ENCODE measurements around the gene EMILIN3. TPM values are rescaled to one million over a fixed set of nuclear protein-coding genes. Genes with fewer than 3 reads are reported as not detected.

The EMILIN3 gene
- total RNA-seq, 1 donor from 2014 or later: 4.2 TPM

GRCh38 chr20:41363601-41364000 is 3.0 kb downstream of the EMILIN3 start:
- Histone ChIP-seq H3K9me3 (replicated peaks) (no peaks in the 10 kb centered on the region), H3K36me3 (no peaks in the 10 kb centered on the region), H3K4me3 (no peak overlapping the region), H3K4me1 (peaks cover 60% of the 10 kb centered on the region), H3K27me3 (ENCODE audit: low read depth) (peaks cover 41% of the 10 kb centered on the region), H3K27ac (replicated peaks) (no peak overlapping the region)
- no peak for DNase-seq
- intact Hi-C loops (cut with micrococcal nuclease): no loop called here
- TF ChIP-seq CTCF (IDR thresholded peaks at IDR 0.05; ENCODE audit: borderline replicate concordance): no peak

GRCh38 chr20:41362748-41363140 is 3.9 kb downstream of the EMILIN3 start:
- intact Hi-C loops (cut with micrococcal nuclease): no loop called here
- DNase-seq: no peak
- peaks cover 4% of the 10 kb centered on the region for H3K36me3 ChIP-seq
- no peaks in the 10 kb centered on the region for H3K9me3 ChIP-seq (replicated peaks)
- peaks cover 35% of the 10 kb centered on the region for H3K27me3 ChIP-seq (ENCODE audit: low read depth)
- no peak for TF ChIP-seq CTCF (IDR thresholded peaks at IDR 0.05; ENCODE audit: borderline replicate concordance)
- H3K27ac ChIP-seq (replicated peaks): no peak overlapping the region
- no peak overlapping the region for H3K4me3 ChIP-seq
- H3K4me1 ChIP-seq: peaks cover 67% of the 10 kb centered on the region

- peaks cover 28% of the 10 kb centered on the region for H3K27me3 ChIP-seq (ENCODE audit: low read depth)
- no peak for DNase-seq
- no peaks in the 10 kb centered on the region for H3K9me3 ChIP-seq (replicated peaks)
- H3K4me3 ChIP-seq: no peak overlapping the region
- peaks cover 66% of the 10 kb centered on the region for H3K4me1 ChIP-seq
- peak overlapping the region; percentile 84 for H3K27ac ChIP-seq (replicated peaks)
- peaks cover 11% of the 10 kb centered on the region for H3K36me3 ChIP-seq
- intact Hi-C loops (cut with micrococcal nuclease): no loop called here
- TF ChIP-seq CTCF (IDR thresholded peaks at IDR 0.05; ENCODE audit: borderline replicate concordance): no peak
Observed at GRCh38 chr20:41361757-41362747, 4.6 kb downstream of the EMILIN3 start.

- H3K4me3 ChIP-seq: no peak overlapping the region
- H3K36me3 ChIP-seq: peaks cover 20% of the 10 kb centered on the region
- no peaks in the 10 kb centered on the region for H3K9me3 ChIP-seq (replicated peaks)
- no peak for TF ChIP-seq CTCF (IDR thresholded peaks at IDR 0.05; ENCODE audit: borderline replicate concordance)
- peaks cover 61% of the 10 kb centered on the region for H3K4me1 ChIP-seq
- H3K27me3 ChIP-seq (ENCODE audit: low read depth): peaks cover 20% of the 10 kb centered on the region
- intact Hi-C loops (cut with micrococcal nuclease): no loop called here
- DNase-seq: no peak
- peak overlapping the region; percentile 84 for H3K27ac ChIP-seq (replicated peaks)
Observed at GRCh38 chr20:41360831-41361756, 5.5 kb downstream of the EMILIN3 start.

GRCh38 chr20:41359541-41360011 is 7.0 kb downstream of the EMILIN3 start:
- Histone ChIP-seq H3K4me3 (no peak overlapping the region), H3K4me1 (peaks cover 52% of the 10 kb centered on the region), H3K27me3 (ENCODE audit: low read depth) (peaks cover 5% of the 10 kb centered on the region), H3K36me3 (peaks cover 33% of the 10 kb centered on the region), H3K27ac (replicated peaks) (peak overlapping the region; percentile 84), H3K9me3 (replicated peaks) (no peaks in the 10 kb centered on the region)
- TF ChIP-seq CTCF (IDR thresholded peaks at IDR 0.05; ENCODE audit: borderline replicate concordance): no peak
- DNase-seq: peak; percentile 68
- intact Hi-C loops (cut with micrococcal nuclease): no loop called here

All from left ventricle myocardium inferior (tissue), 1 donor.